CD14-positive monocyte (primary cell): Measurements from ENCODE around the gene HDAC4. TPM values are rescaled to one million over a fixed set of nuclear protein-coding genes. Genes with fewer than 3 reads are reported as not detected.

Source experiments
- DNase-seq, 3 donors: peaks; one replicate each; pipeline ENCODE4 v3.0.0-alpha.2; 2011 to 2022
- H2AFZ ChIP-seq: 2 replicates; pipeline ENCODE4 v1.6.0; 2012; ENCODE audit warnings: mild to moderate bottlenecking, low read depth, low read length, inconsistent platforms; ENCODE audit not compliant: insufficient read depth, poor library complexity, severe bottlenecking
- H3K27ac ChIP-seq, 2 donors: 1 replicate in 1 of 2; 2 replicates in 1 of 2; pipeline ENCODE4 v1.5.1; 2012 to 2013; ENCODE audit warnings: low read length in 2 of 2, control low read depth in 1 of 2, inconsistent platforms in 1 of 2, low read depth in 1 of 2, mild to moderate bottlenecking in 1 of 2
- H3K27me3 ChIP-seq, 2 donors: one replicate each; pipeline versions ENCODE4 v1.6.0 to v1.6.1; 2011 to 2013; ENCODE audit warnings: low read length in 2 of 2; ENCODE audit not compliant: control insufficient read depth in 2 of 2, insufficient read depth in 2 of 2
- H3K36me3 ChIP-seq, 2 donors: replicated peaks in 1 of 2; 1 replicate in 1 of 2; 2 replicates in 1 of 2; pipeline versions ENCODE4 v1.5.1 to v1.6.1; 2012 to 2013; ENCODE audit warnings: low read length in 2 of 2, control low read depth in 1 of 2, inconsistent platforms in 1 of 2, mild to moderate bottlenecking in 1 of 2; ENCODE audit not compliant: insufficient read depth in 2 of 2, control insufficient read depth in 1 of 2
- H3K4me1 ChIP-seq, 2 donors: 1 replicate in 1 of 2; 2 replicates in 1 of 2; pipeline versions ENCODE4 v1.5.1 to v1.6.1; 2012 to 2013; ENCODE audit warnings: low read length in 2 of 2, control low read depth in 1 of 2, inconsistent platforms in 1 of 2, mild to moderate bottlenecking in 1 of 2, moderate library complexity in 1 of 2; ENCODE audit not compliant: insufficient read depth in 2 of 2, control insufficient read depth in 1 of 2
- H3K4me2 ChIP-seq: replicated peaks from 2 replicates; pipeline ENCODE3; 2012; ENCODE audit warnings: low read length, moderate library complexity, mild to moderate bottlenecking; ENCODE audit not compliant: poor library complexity, severe bottlenecking; ENCODE audit errors: extremely low read depth
- H3K4me3 ChIP-seq, 3 experiments: fragments of 200-600 bp in 1 of 3; sonication (generic) in 1 of 3; replicated peaks in 1 of 3; 1 replicate in 2 of 3; 2 replicates in 1 of 3; pipeline ENCODE4 v1.5.1; 2011 to 2013; ENCODE audit warnings: low read length in 3 of 3, mild to moderate bottlenecking in 3 of 3, control low read depth in 2 of 3, low read depth in 2 of 3, inconsistent platforms in 1 of 3, moderate library complexity in 1 of 3
- H3K79me2 ChIP-seq: 2 replicates; pipeline ENCODE4 v1.6.0; 2012; ENCODE audit warnings: mild to moderate bottlenecking, control low read depth, inconsistent platforms, low read length, moderate library complexity; ENCODE audit not compliant: insufficient read depth
- H3K9ac ChIP-seq: 2 replicates; pipeline ENCODE4 v1.6.0; 2017; ENCODE audit warnings: low read length, mild to moderate bottlenecking; ENCODE audit not compliant: insufficient read depth, poor library complexity, severe bottlenecking
- H3K9me3 ChIP-seq, 2 donors: replicated peaks in 1 of 2; 1 replicate in 1 of 2; 2 replicates in 1 of 2; pipeline versions ENCODE4 v1.5.1 to v1.6.1; 2012 to 2013; ENCODE audit warnings: low read length in 2 of 2, control low read depth in 1 of 2; ENCODE audit not compliant: control insufficient read depth in 1 of 2, insufficient read depth in 1 of 2
- H4K20me1 ChIP-seq: 2 replicates; pipeline ENCODE4 v1.6.0; 2012; ENCODE audit warnings: mild to moderate bottlenecking, low read length, control low read depth, moderate library complexity; ENCODE audit not compliant: insufficient read depth
- H3K27ac Mint-ChIP-seq, 7 donors: one replicate each; pipeline ENCODE4 v1.8.0; 2020; ENCODE audit warnings: mild to moderate bottlenecking in 7 of 7, mixed read lengths in 7 of 7, moderate library complexity in 6 of 7, inconsistent platforms in 2 of 7
- H3K27me3 Mint-ChIP-seq, 3 donors: one replicate each; pipeline ENCODE4 v1.8.0; 2021 to 2022; ENCODE audit warnings: low read depth in 3 of 3, mild to moderate bottlenecking in 3 of 3, mixed read lengths in 3 of 3, moderate library complexity in 3 of 3, inconsistent platforms in 1 of 3
- H3K36me3 Mint-ChIP-seq, 2 donors: one replicate each; pipeline ENCODE4 v1.8.0; 2020; ENCODE audit warnings: mixed read lengths in 2 of 2, inconsistent platforms in 1 of 2, mild to moderate bottlenecking in 1 of 2
- H3K4me1 Mint-ChIP-seq: one replicate; pipeline ENCODE4 v1.8.0; 2020; ENCODE audit warnings: mild to moderate bottlenecking, mixed read lengths
- H3K4me3 Mint-ChIP-seq, 2 donors: one replicate each; pipeline ENCODE4 v1.8.0; 2020; ENCODE audit warnings: mild to moderate bottlenecking in 2 of 2, mixed read lengths in 2 of 2, moderate library complexity in 1 of 2
- H3K9me3 Mint-ChIP-seq, 7 donors: one replicate each; pipeline ENCODE4 v1.8.0; 2020 to 2022; ENCODE audit warnings: mixed read lengths in 7 of 7, mild to moderate bottlenecking in 6 of 7, moderate library complexity in 6 of 7, inconsistent platforms in 2 of 7
- WGBS: methylation state at CpG from one replicate; pipeline ENCODE4 v1.1.5; 2013; ENCODE audit warnings: missing lambda C conversion rate; ENCODE audit not compliant: insufficient coverage; 5-methylcytosine and 5-hydroxymethylcytosine counted together
- intact Hi-C, 2 donors: fragments of 100-400 bp; cut with micrococcal nuclease; formaldehyde crosslinking; loops; one replicate each; pipeline versions ENCODE4 v1.15.0 to v1.15.1; 2023
- polyA plus RNA-seq, 3 donors: library from polyadenylated mRNA; depleted of rRNA in 1 of 3; unstranded in 2 of 3; stranded (reverse) in 1 of 3; fragments of 300-500 nt in 2 of 3; fragments of >200 nt in 1 of 3; fragmentation: Illumina TruSeq in 2 of 3; gene quantifications; 1 replicate in 2 of 3; 2 replicates in 1 of 3; pipeline ENCODE4 v1.2.3, GENCODE V29; 2012 to 2021
- TF ChIP-seq, protein P1 (sequence below): fragments of 200-600 bp; IDR thresholded peaks from one replicate; pipeline ENCODE4 v1.8.0; 2022; ENCODE audit warnings: antibody characterized with exemption, mild to moderate bottlenecking

Gene HDAC4
- polyA plus RNA-seq, 3 donors: 3.3 to 23.0 (median 4.5) TPM

DNA sequence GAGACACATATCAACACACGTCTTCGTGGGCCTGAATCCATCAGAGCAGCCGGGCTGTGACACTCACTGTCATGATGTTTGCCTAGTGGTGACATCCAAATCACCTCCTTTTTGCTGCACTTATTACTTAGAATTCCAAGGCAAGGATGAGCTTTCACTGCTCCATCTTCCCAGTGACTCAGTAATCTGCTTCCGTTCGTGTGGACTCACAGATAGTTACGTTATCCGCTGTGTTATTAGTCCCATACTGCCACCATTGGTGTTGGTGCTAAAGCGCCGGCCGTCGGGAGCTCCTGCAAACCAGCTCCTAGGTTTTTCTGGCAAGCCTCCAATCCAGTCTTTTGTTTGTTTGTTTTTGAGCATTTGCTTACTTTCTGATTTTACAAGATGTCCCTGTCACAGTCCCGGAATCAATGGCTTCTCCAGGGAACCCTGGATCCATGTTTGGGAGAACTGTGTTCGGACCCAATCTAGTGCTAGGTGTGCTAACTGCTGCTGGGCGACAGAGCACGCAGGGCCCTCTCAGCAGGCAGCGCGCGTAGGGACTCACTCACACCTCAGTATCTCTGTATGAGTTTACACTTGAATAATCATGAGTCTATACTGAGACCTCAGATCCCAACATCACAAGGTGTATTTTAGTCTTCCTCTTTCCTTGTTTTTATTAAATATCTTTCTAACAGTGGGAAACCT, 42.6 kb downstream of the HDAC4 start:
- Histone ChIP-seq H3K36me3 (peaks cover 0 to 10% of the 10 kb centered on the region in 2 donors), H4K20me1 (peaks cover 27% of the 10 kb centered on the region), H3K79me2 (peaks cover 78% of the 10 kb centered on the region), H3K27me3 (no peaks in the 10 kb centered on the region), H3K9ac (no peak overlapping the region), H3K4me2 (no peak overlapping the region), H3K4me1 (peaks cover 0 to under 1% of the 10 kb centered on the region in 2 donors), H2AFZ (no peak overlapping the region), H3K27ac (no peak overlapping the region), H3K4me3 (no peak overlapping the region), H3K9me3 (peaks cover 0 to 8% of the 10 kb centered on the region in 2 donors)
- intact Hi-C loops: no loop called here
- Mint-ChIP-seq H3K27ac (no peak overlapping the region), H3K9me3 (peaks cover 4 to 11% (median 6%) of the 10 kb centered on the region in 7 donors), H3K4me3 (no peak overlapping the region), H3K4me1 (no peaks in the 10 kb centered on the region), H3K27me3 (peaks cover 0 to 1% (median 0%) of the 10 kb centered on the region in 3 donors), H3K36me3 (peaks cover 21 to 27% of the 10 kb centered on the region in 2 donors)
- 97% methylated on average over 12 of the region's 18 CpGs for WGBS
- TF ChIP-seq, protein P1, sequence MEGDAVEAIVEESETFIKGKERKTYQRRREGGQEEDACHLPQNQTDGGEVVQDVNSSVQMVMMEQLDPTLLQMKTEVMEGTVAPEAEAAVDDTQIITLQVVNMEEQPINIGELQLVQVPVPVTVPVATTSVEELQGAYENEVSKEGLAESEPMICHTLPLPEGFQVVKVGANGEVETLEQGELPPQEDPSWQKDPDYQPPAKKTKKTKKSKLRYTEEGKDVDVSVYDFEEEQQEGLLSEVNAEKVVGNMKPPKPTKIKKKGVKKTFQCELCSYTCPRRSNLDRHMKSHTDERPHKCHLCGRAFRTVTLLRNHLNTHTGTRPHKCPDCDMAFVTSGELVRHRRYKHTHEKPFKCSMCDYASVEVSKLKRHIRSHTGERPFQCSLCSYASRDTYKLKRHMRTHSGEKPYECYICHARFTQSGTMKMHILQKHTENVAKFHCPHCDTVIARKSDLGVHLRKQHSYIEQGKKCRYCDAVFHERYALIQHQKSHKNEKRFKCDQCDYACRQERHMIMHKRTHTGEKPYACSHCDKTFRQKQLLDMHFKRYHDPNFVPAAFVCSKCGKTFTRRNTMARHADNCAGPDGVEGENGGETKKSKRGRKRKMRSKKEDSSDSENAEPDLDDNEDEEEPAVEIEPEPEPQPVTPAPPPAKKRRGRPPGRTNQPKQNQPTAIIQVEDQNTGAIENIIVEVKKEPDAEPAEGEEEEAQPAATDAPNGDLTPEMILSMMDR: no peak
- DNase-seq: no peak

DNA sequence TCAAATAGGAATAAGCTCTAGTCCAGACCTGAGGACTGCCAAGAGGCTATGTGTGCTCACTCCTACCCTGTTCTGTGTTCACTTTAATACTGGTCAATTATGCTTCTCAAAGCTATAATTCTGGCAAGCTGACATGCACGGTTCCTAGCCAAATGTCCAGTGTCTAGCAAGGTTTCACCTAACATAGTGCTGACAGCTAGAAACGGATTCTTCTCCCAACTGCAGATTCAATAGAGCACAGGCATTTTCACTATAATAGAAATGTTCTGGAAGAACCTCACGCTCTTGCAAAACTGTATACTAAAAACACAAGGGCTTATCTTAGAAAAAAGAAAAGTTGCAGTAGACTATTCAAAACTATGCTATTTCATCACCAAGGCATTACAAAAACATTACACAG, 45.1 kb downstream of the HDAC4 start:
- peaks cover 4 to 11% (median 6%) of the 10 kb centered on the region in 7 donors for H3K9me3 Mint-ChIP-seq
- H3K36me3 Mint-ChIP-seq: peaks cover 36 to 44% of the 10 kb centered on the region in 2 donors
- no peak for DNase-seq
- H3K27me3 ChIP-seq: no peaks in the 10 kb centered on the region
- intact Hi-C loops: no loop called here
- no peaks in the 10 kb centered on the region for H3K27me3 Mint-ChIP-seq
- no peak overlapping the region for H3K4me3 ChIP-seq
- H3K4me2 ChIP-seq: no peak overlapping the region
- peaks cover 0 to 8% of the 10 kb centered on the region in 2 donors for H3K9me3 ChIP-seq
- peaks cover 0 to 5% of the 10 kb centered on the region in 2 donors for H3K4me1 ChIP-seq
- H4K20me1 ChIP-seq: peaks cover 22% of the 10 kb centered on the region
- no peak overlapping the region for H2AFZ ChIP-seq
- peaks cover 11 to 29% of the 10 kb centered on the region in 2 donors for H3K36me3 ChIP-seq
- H3K79me2 ChIP-seq: peaks cover 74% of the 10 kb centered on the region
- H3K4me1 Mint-ChIP-seq: peaks cover 2% of the 10 kb centered on the region
- TF ChIP-seq, protein P1: no peak
- no peak overlapping the region for H3K27ac Mint-ChIP-seq
- no peak overlapping the region for H3K4me3 Mint-ChIP-seq
- H3K27ac ChIP-seq: no peak overlapping the region
- WGBS: no CpG with 5 or more reads among the region's 3 CpGs
- H3K9ac ChIP-seq: no peak overlapping the region
